HepG2 (cell line): ENCODE data around the gene MATK.

Source experiments
- CHD4 ChIP-seq: fragments of 200-600 bp; sonication (generic); IDR thresholded peaks from 2 replicates; pipeline ENCODE4 v1.7.0; 2017; ENCODE audit warnings: mild to moderate bottlenecking, low read length, borderline replicate concordance
- DDIT3 ChIP-seq: sonication (generic); formaldehyde crosslinking; IDR thresholded peaks from 2 replicates; pipeline ENCODE4 v1.4.0; 2020; ENCODE audit warnings: mild to moderate bottlenecking, missing genetic modification reagents
- IRF2 ChIP-seq: IDR thresholded peaks from 2 replicates; pipeline ENCODE4 v1.6.1; 2018; ENCODE audit warnings: missing genetic modification reagents, missing compliant biosample characterization
- KDM1A ChIP-seq: IDR thresholded peaks from 2 replicates; pipeline ENCODE4 v1.6.1; 2016; ENCODE audit warnings: missing compliant biosample characterization
- POLR2AphosphoS5 ChIP-seq: IDR thresholded peaks from 2 replicates; pipeline ENCODE4 v1.6.1; 2012; ENCODE audit warnings: low read depth, low read length
- RAD21 ChIP-seq: fragments of 450-650 bp; formaldehyde crosslinking; IDR thresholded peaks from 2 replicates; pipeline ENCODE4 v1.5.0; 2020; ENCODE audit warnings: mild to moderate bottlenecking
- ZNF780A ChIP-seq: sonication (generic); formaldehyde crosslinking; IDR thresholded peaks from 2 replicates; pipeline ENCODE4 v1.8.0; 2022; ENCODE audit warnings: mild to moderate bottlenecking, missing genetic modification reagents, moderate library complexity
- TF ChIP-seq, protein P1 (sequence below): sonication (generic); formaldehyde crosslinking; IDR thresholded peaks from 2 replicates; pipeline ENCODE4 v1.5.0; 2020; ENCODE audit warnings: mild to moderate bottlenecking, missing genetic modification reagents, moderate library complexity

DNA sequence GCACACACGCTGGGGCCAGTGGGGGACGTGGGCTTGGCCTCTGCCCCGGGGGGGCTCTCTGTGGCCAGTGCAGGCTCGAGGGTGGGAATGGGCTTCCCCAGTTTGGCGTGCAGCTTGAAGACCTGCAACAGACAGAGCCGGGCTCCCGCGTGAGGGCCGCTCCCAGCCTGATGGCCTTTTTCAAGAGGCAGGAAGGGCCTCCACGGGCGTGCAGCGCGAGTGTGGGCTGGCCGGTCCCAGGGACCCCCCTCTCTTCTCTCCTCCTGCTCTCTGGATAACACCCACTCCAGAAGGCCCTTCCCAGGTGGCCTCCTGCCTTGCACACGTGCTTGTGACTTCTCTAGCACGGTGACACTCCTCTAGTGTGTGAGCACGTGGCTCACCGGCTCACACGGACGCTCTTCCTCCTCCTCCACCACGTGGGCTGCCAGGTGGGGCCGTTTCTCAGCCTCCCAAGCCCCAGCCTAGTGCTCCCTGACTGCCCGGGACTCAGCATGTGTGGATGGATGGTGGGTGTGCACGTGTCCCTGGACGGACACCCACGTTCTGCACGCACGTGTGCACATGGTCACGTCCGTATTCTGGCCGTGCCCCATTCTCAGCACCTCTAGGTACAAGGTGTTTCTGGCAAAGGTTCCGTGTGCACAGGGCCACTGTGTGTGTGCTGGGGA, 39.2 kb upstream of the MATK start:
- TF ChIP-seq KDM1A (no peak), RAD21 (CRISPR knock-in tag) (no peak), DDIT3 (CRISPR knock-in tag) (no peak), CHD4 (no peak), ZNF780A (no peak), IRF2 (CRISPR knock-in tag) (no peak), POLR2AphosphoS5 (no peak)
- TF ChIP-seq, protein P1, sequence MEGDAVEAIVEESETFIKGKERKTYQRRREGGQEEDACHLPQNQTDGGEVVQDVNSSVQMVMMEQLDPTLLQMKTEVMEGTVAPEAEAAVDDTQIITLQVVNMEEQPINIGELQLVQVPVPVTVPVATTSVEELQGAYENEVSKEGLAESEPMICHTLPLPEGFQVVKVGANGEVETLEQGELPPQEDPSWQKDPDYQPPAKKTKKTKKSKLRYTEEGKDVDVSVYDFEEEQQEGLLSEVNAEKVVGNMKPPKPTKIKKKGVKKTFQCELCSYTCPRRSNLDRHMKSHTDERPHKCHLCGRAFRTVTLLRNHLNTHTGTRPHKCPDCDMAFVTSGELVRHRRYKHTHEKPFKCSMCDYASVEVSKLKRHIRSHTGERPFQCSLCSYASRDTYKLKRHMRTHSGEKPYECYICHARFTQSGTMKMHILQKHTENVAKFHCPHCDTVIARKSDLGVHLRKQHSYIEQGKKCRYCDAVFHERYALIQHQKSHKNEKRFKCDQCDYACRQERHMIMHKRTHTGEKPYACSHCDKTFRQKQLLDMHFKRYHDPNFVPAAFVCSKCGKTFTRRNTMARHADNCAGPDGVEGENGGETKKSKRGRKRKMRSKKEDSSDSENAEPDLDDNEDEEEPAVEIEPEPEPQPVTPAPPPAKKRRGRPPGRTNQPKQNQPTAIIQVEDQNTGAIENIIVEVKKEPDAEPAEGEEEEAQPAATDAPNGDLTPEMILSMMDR = no peak
